ENCODE results near the gene TAB2.

TAB2 gene

GRCh38 chr6:149431905-149432775 lies 114.6 kb downstream of the TAB2 start:
- TF ChIP-seq, protein P1, sequence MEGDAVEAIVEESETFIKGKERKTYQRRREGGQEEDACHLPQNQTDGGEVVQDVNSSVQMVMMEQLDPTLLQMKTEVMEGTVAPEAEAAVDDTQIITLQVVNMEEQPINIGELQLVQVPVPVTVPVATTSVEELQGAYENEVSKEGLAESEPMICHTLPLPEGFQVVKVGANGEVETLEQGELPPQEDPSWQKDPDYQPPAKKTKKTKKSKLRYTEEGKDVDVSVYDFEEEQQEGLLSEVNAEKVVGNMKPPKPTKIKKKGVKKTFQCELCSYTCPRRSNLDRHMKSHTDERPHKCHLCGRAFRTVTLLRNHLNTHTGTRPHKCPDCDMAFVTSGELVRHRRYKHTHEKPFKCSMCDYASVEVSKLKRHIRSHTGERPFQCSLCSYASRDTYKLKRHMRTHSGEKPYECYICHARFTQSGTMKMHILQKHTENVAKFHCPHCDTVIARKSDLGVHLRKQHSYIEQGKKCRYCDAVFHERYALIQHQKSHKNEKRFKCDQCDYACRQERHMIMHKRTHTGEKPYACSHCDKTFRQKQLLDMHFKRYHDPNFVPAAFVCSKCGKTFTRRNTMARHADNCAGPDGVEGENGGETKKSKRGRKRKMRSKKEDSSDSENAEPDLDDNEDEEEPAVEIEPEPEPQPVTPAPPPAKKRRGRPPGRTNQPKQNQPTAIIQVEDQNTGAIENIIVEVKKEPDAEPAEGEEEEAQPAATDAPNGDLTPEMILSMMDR (IDR thresholded peaks at IDR 0.05; ENCODE audit: unreplicated experiment in 3 of 3): peak; percentile 95 to 96 (median 95)
- Mint-ChIP-seq H3K36me3 (ENCODE audit: low read depth) (no peaks in the 10 kb centered on the region), H3K27ac (peak overlapping the region in 1 of 3 experiments; percentile 68), H3K4me1 (peaks cover 16% of the 10 kb centered on the region), H3K4me3 (no peak overlapping the region), H3K27me3 (ENCODE audit: low read depth) (peaks cover 19% of the 10 kb centered on the region), H3K9me3 (no peaks in the 10 kb centered on the region)

DNA sequence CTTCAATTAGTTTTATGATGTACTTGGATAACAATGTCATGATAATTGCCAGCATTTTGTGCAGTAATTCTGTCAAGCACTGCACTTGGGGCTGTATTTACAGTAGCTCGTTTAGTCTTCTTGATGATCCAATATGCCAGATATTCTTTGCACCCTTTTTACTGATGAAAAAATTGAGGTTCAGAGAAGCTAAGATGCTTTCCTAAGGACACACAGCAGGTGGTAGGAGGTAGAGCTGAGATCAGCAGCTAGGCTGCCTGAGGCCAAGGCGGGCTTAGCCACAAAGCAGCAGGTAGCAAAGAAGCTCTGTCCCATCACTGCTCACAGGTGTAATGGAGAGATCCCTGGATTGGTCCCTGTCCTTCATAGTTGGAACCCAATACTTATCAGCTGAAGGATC lies 115.9 kb downstream of the TAB2 start:
- TF ChIP-seq, protein P1 (IDR thresholded peaks at IDR 0.05; ENCODE audit: unreplicated experiment in 3 of 3): no peak
- H3K4me1 Mint-ChIP-seq: peaks cover 11% of the 10 kb centered on the region
- peaks cover 9% of the 10 kb centered on the region for H3K27me3 Mint-ChIP-seq (ENCODE audit: low read depth)
- no peak overlapping the region for H3K27ac Mint-ChIP-seq
- H3K9me3 Mint-ChIP-seq: no peaks in the 10 kb centered on the region
- no peak overlapping the region for H3K4me3 Mint-ChIP-seq
- no peaks in the 10 kb centered on the region for H3K36me3 Mint-ChIP-seq (ENCODE audit: low read depth)

GRCh38 chr6:149433881-149434280 lies 116.4 kb downstream of the TAB2 start:
- Mint-ChIP-seq H3K36me3 (ENCODE audit: low read depth) (no peaks in the 10 kb centered on the region), H3K27me3 (ENCODE audit: low read depth) (peaks cover 9% of the 10 kb centered on the region), H3K27ac (peak overlapping the region in 1 of 3 experiments; percentile 3), H3K4me3 (no peak overlapping the region), H3K4me1 (peaks cover 11% of the 10 kb centered on the region), H3K9me3 (no peaks in the 10 kb centered on the region)
- TF ChIP-seq, protein P1 (IDR thresholded peaks at IDR 0.05; ENCODE audit: unreplicated experiment in 3 of 3): no peak

DNA sequence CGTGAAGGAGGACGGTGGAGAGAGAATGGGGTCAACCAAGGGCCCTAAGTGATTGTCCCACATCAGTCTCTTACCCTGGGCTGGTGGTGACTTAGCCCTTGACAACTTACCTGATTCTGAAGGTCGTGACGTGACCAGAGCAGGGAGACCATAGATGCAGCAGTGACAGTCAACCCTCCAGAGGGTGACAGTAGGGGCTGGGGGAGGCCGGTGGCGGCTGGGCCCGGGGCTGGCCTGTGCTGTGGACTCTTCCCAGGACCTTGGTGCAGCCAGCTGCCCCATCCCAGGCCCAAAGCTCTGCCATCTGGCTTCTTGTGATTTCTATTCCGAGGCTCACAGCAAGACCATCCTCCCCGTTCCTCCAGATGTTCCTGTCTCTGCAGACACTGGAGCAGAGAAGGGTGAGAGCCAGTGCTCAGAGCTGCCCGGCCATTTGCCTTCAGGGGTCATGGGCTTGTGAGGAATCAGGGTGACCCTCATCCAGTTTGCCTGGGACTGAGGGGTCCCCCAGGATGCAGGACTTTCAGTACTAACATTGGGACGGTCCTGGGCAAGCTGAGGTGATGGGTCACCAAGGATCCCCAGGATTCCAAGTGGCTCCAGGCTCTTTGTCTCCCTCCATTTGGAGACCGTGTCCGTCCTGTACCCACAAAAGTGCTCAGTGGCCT lies 118.5 kb downstream of the TAB2 start:
- Mint-ChIP-seq H3K4me1 (peaks cover 21% of the 10 kb centered on the region), H3K36me3 (ENCODE audit: low read depth) (no peaks in the 10 kb centered on the region), H3K27me3 (ENCODE audit: low read depth) (peaks cover 9% of the 10 kb centered on the region), H3K4me3 (no peak overlapping the region), H3K27ac (no peak overlapping the region), H3K9me3 (no peaks in the 10 kb centered on the region)
- TF ChIP-seq, protein P1 (IDR thresholded peaks at IDR 0.05; ENCODE audit: unreplicated experiment in 3 of 3): no peak

- Mint-ChIP-seq H3K27ac (no peak overlapping the region), H3K27me3 (ENCODE audit: low read depth) (peaks cover 9% of the 10 kb centered on the region), H3K36me3 (ENCODE audit: low read depth) (no peaks in the 10 kb centered on the region), H3K4me3 (no peak overlapping the region), H3K9me3 (no peaks in the 10 kb centered on the region), H3K4me1 (peaks cover 27% of the 10 kb centered on the region)
- TF ChIP-seq, protein P1 (IDR thresholded peaks at IDR 0.05; ENCODE audit: unreplicated experiment in 3 of 3): no peak
Measured at GRCh38 chr6:149436647-149437046, 119.1 kb downstream of the TAB2 start.
